HG02588 (cell line): ENCODE data around the gene HRH3.

Experiments used
- ATAC-seq: cut with Tn5 transposase; IDR thresholded peaks from one replicate; pipeline ENCODE4 v1.9.1; 2021; ENCODE audit warnings: mild to moderate bottlenecking, moderate library complexity; ENCODE audit not compliant: unreplicated experiment

HRH3 gene

GRCh38 chr20:62181808-62182207, 38.3 kb downstream of the HRH3 start:
- ATAC-seq, result no peak

DNA sequence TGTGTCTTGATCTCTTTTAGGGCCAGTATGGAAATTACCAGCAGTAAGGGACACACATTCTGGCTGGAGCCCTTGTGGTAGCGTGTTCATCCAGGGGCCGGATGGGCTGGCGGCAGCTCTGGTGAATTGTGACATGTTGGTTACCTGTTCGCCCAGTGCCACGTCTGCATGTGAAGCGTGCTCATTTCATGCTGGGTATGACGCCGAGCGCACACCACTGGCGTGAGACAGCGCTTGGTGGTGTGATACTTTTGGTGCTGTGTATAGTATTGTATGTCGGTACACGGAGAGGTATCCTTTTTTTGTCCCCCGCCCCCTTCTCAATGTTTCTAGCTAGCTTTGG, 40.9 kb downstream of the HRH3 start:
- no peak for ATAC-seq

DNA sequence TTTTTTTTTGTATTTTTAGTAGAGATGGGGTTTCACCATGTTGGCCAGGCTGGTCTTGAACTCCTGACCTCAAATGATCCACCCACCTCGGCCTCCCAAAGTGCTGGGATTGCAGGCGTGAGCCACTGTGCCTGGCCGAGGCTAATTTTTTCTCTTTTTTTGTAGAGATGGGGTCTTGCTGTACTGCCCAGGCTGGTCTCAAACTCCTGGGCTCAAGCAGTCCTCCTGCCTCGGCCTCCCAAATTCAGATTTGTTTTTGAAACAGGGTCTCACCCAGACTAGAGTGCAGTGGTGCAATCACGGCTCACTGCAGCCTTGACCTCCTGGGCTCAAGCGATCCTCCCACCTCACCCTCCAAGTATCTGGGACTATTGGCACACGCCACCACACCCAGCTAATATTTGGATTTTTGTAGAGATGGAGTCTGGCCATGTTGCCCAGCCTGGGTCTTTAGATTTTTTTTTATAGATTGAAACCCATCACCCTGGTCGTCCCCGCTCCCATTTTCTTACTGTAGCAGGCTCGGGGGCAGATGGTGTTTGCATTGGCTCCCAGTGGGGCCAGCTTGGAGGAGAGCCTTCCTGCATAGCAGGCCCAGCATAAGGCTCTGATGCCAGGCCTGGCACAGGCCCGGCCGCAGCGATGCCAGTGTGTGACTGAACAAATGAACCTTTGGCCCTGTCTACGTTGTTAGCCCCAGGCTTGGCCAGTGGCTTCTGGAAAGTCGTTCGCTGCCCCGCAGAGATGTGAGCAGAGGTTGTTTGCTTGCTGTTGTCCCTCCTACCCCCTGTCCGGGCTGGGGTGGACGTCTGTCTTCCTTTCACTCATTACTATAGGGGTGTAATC, 41.5 kb downstream of the HRH3 start:
- ATAC-seq, result no peak

DNA sequence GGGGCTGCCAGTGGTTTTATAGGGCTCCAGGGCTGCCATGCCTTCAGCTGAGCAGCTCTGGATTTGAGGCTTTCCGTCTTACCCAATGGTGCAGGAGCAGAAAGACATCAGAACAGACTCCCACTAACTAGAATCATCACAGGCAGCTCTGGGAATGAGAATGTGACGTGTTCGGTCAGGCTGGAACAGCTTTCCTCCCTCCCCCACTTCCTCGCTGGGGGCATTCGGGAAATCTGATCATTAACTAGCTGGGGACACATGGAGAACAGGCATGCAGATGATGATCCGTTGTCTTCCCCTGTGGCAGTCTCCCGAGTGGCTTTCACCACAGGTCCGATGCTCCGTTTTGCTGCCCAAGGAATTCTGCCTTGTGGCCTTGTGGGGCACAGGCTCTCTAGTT, 42.8 kb downstream of the HRH3 start:
- ATAC-seq, result no peak

- no peak for ATAC-seq
These were observed 43.2 kb downstream of the HRH3 start for GRCh38 chr20:62176866-62177265.

GRCh38 chr20:62175711-62176110, 44.4 kb downstream of the HRH3 start:
- no peak for ATAC-seq

- ATAC-seq, result no peak
These were observed 45.0 kb downstream of the HRH3 start for GRCh38 chr20:62174870-62175624.

GRCh38 chr20:62174021-62174804, 45.9 kb downstream of the HRH3 start:
- no peak for ATAC-seq

DNA sequence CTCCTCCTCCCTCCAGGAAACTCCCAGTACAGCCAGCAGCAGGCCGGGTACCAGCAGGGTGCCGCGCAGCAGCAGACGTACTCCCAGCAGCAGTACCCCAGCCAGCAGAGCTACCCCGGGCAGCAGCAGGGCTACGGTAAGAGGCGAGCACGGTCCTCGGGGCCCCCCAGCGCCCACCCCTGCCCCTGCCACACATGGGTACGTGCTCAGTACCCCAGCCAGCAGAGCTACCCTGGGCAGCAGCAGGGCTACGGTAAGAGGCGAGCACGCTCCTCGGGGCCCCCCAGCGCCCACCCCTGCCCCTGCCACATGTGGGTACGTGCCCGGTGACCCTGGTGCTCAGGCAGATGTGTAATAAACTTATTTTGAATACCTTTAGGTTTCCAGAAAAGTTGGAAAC, 47.4 kb downstream of the HRH3 start:
- no peak for ATAC-seq

DNA sequence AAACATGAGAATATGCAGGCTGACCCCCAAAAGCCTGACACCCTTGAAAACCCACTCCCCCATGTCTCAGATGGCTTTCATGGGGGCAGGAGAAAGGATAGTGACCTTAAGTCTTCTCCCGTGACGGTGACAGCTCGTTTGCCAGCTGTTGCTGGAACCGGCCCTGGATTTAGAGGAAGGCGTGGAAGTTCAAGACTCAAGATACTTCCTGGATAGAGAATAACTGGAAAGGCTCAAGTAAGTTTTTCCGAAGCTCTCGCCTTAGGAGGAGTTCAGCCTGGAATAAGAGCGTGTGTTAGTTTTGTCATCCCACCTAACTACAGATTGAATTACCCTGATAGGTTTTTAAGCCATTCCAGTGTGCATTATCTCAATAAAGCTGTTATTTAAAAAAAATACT, 48.8 kb downstream of the HRH3 start:
- ATAC-seq, result no peak

DNA sequence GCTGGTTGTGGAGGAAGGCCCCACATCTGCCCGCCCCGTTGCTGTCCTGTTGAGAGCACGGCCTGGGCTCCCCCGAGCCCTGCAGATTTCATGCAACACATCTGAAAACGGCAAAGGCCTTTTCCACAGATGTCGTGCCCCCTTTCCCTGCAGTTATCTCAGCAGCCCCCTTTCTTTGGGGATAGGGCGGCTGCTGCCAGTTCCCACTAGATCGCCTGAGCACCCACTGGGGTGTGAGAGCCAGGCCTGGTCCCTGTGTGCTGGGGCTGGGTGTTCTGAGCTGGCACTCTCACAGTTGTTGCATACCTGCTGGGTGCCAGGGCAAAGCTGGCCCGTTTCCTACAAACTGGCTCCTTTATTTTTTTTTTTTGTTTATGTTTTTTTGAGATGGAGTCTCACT, 49.5 kb downstream of the HRH3 start:
- ATAC-seq, result no peak

DNA sequence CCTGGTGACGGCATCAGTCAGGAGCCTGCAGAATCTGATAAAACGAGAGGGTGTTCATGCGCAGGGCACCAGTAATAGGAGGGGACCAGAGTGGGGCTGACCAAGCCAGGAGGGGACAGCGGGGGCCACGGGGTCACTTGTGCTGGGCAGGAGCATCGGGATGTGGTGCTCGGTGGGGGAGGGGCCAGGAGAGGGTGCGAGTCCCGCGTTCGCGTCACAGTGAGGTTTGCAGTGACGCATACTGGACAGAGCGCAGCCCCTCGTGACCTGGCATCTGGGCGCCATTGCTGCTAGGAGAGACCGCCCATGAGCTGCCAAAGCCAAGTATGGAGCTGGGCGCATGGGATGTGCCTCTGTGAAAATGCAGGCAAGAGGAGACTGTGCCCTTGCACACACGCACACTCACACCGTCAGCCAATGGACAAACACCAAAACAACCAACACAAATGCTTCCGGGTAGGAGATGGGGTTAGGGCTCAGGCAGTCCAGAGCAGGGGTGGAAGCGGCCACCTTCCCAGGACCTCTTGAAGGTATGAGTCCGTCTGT, 51.1 kb downstream of the HRH3 start:
- no peak for ATAC-seq

- ATAC-seq, result no peak
These were observed 52.0 kb downstream of the HRH3 start for GRCh38 chr20:62168061-62168460.

- no peak for ATAC-seq
These were observed 52.6 kb downstream of the HRH3 start for GRCh38 chr20:62167474-62167873.

DNA sequence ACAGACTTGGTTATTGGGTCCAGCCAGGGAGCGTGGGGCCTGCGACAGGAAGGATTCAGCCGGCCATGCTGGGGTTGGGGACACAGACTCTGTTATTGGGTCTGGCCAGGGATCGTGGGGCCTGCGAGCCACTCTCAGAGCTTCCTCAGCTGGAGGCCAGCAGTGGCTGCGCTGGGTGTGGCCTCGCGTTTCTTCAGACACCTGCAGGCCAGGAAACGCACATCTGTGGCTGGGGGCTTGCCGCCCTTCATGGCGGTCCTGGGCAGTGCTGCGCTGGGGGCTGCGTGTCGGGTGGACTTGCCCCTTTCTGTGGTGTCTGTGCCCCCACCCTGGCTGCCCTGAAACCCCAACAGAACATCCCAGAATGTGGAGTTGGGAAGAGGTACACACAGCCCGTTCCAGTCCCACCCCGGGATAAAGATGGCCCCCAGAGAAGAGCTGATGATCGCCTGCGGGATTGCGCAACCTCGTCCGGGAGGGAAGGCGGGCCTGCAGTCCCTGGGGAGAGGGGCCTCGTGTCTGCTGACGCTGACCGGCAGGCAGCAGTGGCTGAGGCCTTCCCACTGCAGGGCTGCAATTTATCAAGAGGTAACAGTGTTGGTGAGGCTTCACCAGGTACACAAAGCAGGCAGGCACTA, 54.2 kb downstream of the HRH3 start:
- ATAC-seq, result no peak
